GM18502 (cell line): ENCODE data around the gene TSKS.

ENCODE experiments used
- ATAC-seq: cut with Tn5 transposase; IDR thresholded peaks from one replicate; pipeline ENCODE4 v1.9.1; 2021; ENCODE audit warnings: mild to moderate bottlenecking; ENCODE audit not compliant: unreplicated experiment, poor library complexity

The TSKS gene, protein sequence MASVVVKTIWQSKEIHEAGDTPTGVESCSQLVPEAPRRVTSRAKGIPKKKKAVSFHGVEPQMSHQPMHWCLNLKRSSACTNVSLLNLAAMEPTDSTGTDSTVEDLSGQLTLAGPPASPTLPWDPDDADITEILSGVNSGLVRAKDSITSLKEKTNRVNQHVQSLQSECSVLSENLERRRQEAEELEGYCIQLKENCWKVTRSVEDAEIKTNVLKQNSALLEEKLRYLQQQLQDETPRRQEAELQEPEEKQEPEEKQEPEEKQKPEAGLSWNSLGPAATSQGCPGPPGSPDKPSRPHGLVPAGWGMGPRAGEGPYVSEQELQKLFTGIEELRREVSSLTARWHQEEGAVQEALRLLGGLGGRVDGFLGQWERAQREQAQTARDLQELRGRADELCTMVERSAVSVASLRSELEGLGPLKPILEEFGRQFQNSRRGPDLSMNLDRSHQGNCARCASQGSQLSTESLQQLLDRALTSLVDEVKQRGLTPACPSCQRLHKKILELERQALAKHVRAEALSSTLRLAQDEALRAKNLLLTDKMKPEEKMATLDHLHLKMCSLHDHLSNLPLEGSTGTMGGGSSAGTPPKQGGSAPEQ

DNA sequence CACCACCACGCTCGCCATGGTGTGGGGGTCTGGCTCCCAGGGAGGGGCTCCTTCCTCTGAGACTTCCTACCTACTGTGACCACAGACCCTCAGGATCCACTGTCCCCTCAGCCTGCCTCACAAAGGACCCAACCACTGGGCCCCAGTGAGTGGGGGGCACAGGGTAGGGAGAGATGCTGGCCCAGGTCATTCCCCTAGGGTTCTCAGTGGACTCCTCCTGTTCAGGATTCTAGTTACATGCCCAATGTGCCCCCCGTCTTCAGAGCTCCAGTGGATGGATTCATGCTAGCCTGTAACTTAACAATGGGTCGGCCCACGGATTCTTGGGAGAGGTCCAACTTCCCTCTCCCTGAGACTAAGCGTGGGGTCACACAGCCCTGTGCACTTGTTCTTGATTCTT is at the start of gene TSKS:
Gene TSKS, minus strand, starts transcription at position 77 of the 400 bp plus-strand sequence. Its CDS starts 59 bp downstream, at position 18.
- ATAC-seq, result no peak

DNA sequence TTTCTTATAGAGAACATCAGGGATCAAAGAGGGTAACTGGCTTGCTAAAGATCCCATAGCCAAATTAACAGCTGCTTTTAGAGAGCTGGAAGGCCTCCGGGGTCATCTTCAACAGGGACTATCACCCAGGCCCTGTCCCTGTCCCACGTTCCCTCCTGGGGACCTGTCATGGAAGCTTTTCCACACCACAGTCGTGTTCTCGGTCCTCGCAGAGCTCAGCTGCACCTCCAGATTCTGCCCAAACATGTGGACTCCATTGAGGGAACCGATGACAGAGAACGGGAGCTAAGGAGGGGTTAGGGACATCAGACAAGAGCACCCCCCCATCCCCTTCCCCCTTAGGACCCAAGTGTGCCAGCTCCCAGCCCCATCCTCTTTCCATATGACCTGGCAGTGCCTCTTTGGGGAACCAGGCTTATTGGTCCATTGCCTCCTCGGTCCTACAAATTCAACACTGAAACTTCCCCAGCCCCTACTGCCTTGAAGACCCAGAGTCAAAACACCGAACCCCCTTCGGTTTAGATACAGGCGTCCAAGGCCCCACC is 49.4 kb upstream of the TSKS start:
- ATAC-seq, result no peak

- no peak for ATAC-seq
Measured at GRCh38 chr19:49811328-49811727, 48.2 kb upstream of the TSKS start.

- no peak for ATAC-seq
Measured at GRCh38 chr19:49809941-49810389, 46.9 kb upstream of the TSKS start.

DNA sequence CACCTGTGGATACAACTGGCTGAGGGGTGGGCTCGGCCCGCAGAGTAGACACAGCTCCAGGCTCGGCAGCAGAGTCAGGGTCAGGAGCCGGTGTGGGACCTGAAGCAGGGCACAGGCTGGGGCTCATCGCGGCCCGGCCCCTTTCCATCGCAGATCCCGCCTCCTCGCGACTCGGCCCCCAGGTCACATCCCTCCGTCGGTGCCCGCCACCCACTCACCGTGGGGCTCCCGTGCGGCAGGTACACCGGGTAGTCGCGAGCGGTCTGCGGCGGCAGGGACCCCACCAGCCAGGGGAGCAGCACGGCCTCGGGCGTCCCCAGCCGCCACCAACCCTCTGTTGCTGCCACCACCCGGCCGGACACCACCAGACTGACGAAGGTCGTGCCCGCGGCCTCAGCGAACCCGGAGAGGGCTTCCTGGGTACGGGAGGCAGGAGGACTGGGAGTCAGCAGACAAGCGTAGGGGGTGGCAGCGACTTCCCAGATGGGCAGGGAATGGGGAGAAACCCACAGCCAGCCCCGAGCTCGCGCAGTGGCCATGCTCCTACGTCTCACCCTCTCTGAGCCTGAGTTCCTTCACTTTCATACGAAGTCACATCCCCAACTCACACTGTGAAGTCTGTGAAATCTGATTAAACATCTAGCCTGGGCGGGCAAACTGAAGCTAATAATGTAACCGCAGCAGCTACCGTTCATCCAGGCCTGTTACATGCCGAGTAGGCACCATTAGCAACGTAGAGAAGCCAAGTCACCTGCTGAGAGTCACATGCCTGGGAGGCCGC is 46.2 kb upstream of the TSKS start:
- no peak for ATAC-seq

DNA sequence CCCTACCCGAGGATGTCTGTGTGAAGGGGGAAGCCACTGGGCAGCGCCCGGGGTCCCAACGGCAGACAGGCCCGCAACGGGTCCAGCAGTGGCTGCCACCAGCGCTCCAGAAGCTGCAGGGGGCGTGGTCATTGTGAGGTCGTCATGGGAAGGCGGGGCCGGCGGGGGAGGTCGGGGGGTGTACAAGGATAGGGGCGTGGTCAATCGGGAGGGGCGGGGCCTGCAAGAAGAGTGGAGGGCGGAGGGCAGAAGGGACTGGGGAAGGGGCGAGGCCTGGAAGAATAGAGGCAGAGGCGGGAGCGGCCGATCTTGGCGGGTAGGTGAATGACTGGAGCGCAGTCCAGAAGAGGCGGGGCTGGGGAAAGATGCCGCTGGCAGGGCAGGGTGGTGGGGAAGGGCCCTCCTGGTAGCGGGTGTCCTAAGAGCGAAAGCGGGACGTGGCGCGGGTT is 45.6 kb upstream of the TSKS start:
- ATAC-seq, result no peak

DNA sequence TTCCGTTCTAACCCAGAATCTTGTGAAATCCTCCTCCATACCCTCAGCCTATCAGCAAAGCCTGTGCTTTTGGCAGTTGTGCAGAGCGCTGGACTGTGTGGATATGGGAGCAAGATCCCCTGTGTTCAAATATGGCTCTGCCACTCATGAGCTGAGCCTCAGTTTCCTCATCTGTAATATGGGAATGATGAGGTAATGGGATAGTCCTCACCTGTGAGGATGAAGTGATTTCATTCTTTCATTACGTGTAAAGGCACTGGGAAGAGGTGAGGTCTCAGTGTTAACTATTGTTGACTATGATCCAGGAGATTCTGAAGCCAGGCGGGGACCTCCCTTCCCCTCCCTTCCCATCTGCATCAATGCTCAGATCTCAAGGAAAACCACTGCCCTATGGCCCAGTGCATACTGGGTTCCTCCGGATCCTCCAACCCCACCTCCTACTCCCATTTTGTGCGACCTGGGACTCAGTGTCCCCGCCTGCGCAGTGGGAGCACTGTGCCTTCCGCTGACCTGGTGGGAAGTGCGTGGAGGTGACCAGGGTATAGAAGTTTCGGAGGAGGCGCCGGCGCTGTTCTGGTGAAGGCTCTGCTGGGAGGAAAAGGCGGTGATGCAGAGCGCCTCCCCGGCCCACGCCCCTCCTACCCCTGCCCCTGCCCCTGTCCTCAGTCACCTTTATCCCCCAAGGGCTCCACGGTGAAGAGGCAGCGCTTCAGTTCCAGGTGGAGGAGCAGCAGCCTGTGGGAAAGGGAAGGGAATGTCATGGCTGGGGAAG is 45.0 kb upstream of the TSKS start:
- ATAC-seq, result no peak

DNA sequence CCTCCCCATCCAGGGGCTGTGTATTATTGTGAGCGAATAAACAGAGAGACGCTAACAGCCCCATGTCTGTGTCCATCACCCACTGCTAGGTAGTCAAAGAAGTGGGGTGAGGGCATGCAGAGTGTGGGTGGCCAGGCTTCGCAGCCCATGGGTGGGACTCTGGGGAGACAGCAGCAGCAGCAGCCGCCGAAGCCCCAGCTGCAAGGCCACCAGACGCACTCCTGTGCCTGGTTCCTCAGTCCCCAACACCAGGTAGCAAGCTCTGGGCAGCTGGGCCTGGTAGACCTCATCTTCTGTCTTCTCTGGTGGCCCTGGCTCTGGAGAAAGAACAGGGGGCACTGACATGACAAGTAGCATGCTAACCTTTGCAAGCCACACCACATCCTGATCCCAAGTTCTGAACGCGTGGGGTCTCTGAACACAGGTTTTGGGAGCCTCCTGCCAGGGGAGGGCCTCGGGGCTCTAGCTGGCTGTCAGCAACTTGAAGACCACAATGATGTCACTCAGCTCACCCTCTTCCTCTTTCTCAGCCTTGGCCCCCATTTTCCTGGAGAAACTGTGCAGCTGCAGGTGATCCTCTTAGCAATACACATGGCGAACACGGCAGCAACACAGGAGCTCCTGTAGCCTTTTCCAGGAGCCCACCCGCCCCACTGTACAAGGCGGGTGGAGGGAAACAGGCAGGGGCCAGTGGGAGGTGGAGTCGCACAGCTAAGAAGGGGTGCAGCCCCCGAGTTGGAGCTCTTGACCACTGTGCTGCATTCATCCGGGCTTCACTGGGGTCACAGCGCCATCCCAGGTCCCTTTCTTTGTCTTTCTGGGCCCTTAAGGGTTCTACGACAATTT is 44.2 kb upstream of the TSKS start:
- ATAC-seq, result no peak

- ATAC-seq, result no peak
Measured at GRCh38 chr19:49806620-49806959, 43.5 kb upstream of the TSKS start.

DNA sequence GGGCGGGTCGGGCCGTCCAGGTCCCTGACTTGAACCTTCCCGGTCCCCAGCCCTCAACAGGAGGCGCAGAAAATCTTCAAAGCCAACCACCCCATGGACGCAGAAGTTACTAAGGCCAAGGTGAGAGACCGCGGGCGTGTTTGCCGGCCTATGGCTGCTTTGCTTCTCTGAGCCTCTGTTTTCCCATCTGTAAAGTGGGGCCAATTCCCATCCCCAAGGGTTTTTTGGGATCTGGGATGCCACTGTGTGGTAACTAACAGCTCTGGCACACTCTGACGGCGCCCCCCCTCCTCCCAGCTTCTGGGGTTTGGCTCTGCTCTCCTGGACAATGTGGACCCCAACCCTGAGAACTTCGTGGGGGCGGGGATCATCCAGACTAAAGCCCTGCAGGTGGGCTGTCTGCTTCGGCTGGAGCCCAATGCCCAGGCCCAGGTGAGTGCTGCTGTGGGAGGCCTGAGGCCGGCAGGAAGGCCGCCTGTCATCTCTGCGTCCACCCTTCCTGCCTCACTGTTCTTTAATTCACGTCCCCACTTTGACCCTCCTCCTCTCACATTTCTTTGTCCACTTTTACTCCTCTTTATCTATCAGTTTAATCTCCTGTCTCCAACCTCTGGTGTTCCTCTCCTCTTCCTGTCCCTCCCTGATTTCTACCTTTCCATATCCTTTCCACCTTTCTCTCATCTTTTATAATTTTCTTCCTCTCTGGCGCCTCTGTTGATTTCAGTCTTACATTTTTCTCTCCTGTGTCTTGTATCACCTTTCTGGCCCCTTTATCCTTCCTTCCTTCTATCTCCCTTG is 42.9 kb upstream of the TSKS start:
- ATAC-seq, result no peak

DNA sequence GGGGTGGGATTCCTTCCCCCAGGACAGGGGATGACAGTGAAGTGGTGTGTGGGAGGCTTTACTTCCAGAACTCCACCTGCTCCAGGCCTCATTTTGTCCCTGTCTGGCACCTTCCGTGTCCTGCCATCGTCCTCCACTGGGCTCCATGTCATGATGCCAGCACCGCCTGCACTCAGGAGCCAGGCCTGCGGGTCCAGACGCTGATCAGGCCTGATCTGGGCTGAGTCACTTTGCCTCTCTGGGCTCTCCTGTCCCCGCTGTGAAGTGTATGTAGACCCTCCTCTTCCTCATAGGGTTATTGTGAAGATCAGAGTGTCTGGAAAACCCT is 40.4 kb upstream of the TSKS start:
- ATAC-seq, result no peak

DNA sequence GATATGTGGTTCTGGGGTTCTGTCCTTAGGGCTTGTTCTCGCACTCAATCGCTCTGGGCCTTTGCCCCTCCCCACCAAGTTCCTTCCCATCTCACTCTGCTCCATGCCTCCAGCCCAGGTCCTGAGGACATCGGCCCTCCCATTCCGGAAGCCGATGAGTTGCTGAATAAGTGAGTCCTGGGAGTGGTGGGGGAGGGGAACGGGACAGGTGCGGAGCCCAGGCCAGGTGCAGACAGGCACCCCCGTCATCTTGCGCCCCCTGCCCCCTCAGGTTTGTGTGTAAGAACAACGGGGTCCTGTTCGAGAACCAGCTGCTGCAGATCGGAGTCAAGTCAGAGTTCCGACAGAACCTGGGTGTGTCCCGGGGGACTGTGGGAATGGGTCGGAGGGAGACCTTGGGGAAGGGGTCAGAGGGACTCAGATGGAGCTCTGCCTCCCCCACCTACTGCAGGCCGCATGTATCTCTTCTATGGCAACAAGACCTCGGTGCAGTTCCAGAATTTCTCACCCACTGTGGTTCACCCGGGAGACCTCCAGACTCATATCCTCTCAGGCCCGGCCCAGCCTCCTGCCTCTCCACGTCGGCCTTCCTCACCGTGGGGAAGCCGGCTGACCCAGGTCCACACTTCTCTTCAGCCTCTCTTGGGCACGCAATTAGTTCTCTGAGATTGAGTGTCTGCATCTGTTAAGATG is 39.9 kb upstream of the TSKS start:
- ATAC-seq, result no peak

DNA sequence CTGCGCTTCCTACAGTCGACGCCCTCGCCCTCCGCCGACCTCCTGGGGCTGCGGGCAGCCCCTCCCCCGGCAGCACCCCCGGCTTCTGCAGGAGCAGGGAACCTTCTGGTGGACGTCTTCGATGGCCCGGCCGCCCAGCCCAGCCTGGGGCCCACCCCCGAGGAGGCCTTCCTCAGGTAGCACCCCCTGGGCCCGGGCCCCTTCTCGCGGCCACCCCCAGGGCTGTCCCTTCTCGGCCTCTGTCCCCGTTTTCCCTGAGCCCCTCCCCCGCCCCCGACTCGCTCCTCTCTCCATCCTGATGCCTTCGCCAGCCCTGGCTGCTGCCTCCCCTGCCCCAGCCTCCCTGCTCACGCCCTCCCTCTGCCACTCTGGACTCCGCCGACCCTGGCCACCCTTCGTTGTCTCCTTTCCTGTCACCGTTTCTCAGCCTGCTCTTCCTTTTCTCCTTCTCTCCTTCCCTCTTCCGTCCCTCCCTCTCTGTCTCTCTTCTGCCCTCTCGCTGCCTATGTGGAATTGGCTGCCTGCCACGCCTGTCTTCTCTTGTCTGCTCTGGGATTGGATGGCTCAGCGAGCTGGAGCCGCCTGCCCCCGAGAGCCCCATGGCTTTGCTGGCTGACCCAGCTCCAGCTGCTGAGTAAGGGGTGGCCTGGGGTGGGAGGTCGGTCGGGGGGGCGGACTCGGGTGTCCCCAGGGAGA is 39.0 kb upstream of the TSKS start:
- ATAC-seq, result no peak

- ATAC-seq, result no peak
Measured at GRCh38 chr19:49801401-49801888, 38.3 kb upstream of the TSKS start.

- ATAC-seq, result no peak
Measured at GRCh38 chr19:49800771-49801170, 37.7 kb upstream of the TSKS start.

GRCh38 chr19:49799798-49800376 is 36.8 kb upstream of the TSKS start:
- no peak for ATAC-seq

DNA sequence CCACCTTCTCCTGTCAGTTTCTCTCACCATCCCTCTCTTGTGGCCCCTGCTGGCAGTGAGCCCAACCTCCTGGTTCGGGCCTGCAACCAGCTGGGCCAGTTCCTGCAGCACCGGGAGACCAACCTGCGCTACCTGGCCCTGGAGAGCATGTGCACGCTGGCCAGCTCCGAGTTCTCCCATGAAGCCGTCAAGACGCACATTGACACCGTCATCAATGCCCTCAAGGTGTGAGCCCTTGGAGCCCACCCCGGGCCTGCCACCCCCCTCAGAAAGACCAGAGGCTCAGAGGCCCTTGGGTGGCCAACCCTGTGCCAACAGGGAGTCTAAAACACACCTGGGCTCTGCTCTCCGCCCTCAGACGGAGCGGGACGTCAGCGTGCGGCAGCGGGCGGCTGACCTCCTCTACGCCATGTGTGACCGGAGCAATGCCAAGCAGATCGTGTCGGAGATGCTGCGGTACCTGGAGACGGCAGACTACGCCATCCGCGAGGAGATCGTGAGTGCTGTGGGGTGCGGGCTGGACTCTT is 36.2 kb upstream of the TSKS start:
- no peak for ATAC-seq
